Activated B cell treated with CpG ODN at 0.5 μM for 24 hours (primary cell): Measurements from ENCODE around the gene VAV2. TPM values are rescaled to one million over a fixed set of nuclear protein-coding genes. Genes with fewer than 3 reads are reported as not detected.

Source experiments
- ATAC-seq: fragments of 200-7000 bp; cut with Tn5 transposase; one replicate; pipeline ENCODE4 v1.10.0; 2021; ENCODE audit warnings: low read depth, mild to moderate bottlenecking, moderate library complexity
- CTCF ChIA-PET: fragments of 350-600 bp; sonication (Branson Sonifier 250); formaldehyde crosslinking; loops from one replicate; lab custom pipeline; 2021; ENCODE audit warnings: antibody characterized with exemption; lab: Charles Lee
- POLR2A ChIA-PET: fragments of 350-600 bp; sonication (Branson Sonifier 250); formaldehyde crosslinking; loops from one replicate; lab custom pipeline; 2021; ENCODE audit warnings: antibody characterized with exemption; lab: Charles Lee
- DNase-seq: peaks from one replicate; pipeline ENCODE4 v3.0.0; 2022
- H3K27ac Mint-ChIP-seq: one replicate; pipeline ENCODE4 v1.8.0; 2020; ENCODE audit warnings: mixed read lengths
- H3K27me3 Mint-ChIP-seq: one replicate; pipeline ENCODE4 v1.8.0; 2021; ENCODE audit warnings: mixed read lengths
- H3K36me3 Mint-ChIP-seq: one replicate; pipeline ENCODE4 v1.8.0; 2021; ENCODE audit warnings: low read depth, mixed read lengths
- H3K4me1 Mint-ChIP-seq: one replicate; pipeline ENCODE4 v1.8.0; 2021; ENCODE audit warnings: mixed read lengths
- H3K4me3 Mint-ChIP-seq: one replicate; pipeline ENCODE4 v1.8.0; 2020; ENCODE audit warnings: mild to moderate bottlenecking, mixed read lengths
- H3K9me3 Mint-ChIP-seq: one replicate; pipeline ENCODE4 v1.8.0; 2020; ENCODE audit warnings: mixed read lengths
- intact Hi-C: fragments of 100-400 bp; cut with micrococcal nuclease; formaldehyde crosslinking; loops from one replicate; pipeline ENCODE4 v1.15.1; 2024
- total RNA-seq: library from RNA; stranded (reverse); gene quantifications from 2 replicates; pipeline ENCODE4 v1.2.3, GENCODE V29; 2022
- TF ChIP-seq, protein P1 (sequence below): fragments of 200-600 bp; IDR thresholded peaks from one replicate; pipeline ENCODE4 v1.8.0; 2022; ENCODE audit warnings: antibody characterized with exemption, mild to moderate bottlenecking

VAV2 gene
- total RNA-seq, 1 donor from 2014 or later = 99.6 TPM

DNA sequence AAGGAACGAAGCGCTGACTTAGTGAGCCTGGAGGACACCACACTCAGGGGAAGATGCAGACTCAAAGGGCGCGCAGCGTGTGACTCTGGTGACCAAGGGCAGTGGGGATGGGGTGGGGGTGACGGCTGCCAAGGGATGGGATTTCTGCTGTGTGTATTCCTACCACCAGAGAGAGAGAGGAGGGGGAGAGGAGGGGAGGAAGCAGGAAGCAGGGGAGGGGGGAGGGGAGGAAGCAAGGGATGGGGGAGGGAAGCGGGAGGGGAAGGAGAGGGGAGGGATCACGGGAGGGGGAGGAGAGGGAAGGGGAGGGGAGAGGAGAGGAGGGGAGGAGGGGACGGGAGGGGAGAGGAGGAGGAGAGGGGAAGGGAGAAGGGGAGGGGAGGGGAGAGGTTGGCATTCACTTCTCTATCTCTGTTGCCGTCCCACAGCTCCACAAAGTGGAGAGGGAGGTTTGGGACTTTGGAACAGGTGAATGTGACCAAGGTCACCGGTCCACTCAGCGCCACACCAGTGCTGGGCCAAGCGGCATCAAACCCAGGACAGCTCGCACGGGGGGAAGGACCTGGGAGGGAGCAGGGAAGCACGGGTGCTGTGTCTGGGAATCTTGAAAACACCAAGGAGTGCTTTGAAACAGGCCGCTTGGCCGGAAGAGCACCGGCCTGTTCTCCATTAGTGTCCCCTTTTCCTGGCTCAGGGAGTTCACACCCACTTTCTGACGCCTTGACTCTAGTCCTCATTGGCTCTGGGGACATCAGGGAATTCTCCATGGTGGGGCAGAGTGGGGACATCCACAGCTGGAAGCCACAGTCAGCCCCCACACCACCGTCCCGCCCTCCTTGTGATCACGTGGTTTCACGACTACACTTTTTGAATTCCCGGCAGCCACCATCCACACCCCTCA lies 77.4 kb downstream of the VAV2 start:
- CTCF ChIA-PET = no interaction called here
- Mint-ChIP-seq H3K27ac (peak overlapping the region; percentile 30), H3K9me3 (no peaks in the 10 kb centered on the region), H3K4me3 (no peak overlapping the region), H3K36me3 (peaks cover 45% of the 10 kb centered on the region), H3K27me3 (no peaks in the 10 kb centered on the region), H3K4me1 (peaks cover 72% of the 10 kb centered on the region)
- ATAC-seq (no peak), DNase-seq (no peak)
- TF ChIP-seq, protein P1, sequence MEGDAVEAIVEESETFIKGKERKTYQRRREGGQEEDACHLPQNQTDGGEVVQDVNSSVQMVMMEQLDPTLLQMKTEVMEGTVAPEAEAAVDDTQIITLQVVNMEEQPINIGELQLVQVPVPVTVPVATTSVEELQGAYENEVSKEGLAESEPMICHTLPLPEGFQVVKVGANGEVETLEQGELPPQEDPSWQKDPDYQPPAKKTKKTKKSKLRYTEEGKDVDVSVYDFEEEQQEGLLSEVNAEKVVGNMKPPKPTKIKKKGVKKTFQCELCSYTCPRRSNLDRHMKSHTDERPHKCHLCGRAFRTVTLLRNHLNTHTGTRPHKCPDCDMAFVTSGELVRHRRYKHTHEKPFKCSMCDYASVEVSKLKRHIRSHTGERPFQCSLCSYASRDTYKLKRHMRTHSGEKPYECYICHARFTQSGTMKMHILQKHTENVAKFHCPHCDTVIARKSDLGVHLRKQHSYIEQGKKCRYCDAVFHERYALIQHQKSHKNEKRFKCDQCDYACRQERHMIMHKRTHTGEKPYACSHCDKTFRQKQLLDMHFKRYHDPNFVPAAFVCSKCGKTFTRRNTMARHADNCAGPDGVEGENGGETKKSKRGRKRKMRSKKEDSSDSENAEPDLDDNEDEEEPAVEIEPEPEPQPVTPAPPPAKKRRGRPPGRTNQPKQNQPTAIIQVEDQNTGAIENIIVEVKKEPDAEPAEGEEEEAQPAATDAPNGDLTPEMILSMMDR = no peak
- intact Hi-C loops = no loop called here
- POLR2A ChIA-PET = no interaction called here

DNA sequence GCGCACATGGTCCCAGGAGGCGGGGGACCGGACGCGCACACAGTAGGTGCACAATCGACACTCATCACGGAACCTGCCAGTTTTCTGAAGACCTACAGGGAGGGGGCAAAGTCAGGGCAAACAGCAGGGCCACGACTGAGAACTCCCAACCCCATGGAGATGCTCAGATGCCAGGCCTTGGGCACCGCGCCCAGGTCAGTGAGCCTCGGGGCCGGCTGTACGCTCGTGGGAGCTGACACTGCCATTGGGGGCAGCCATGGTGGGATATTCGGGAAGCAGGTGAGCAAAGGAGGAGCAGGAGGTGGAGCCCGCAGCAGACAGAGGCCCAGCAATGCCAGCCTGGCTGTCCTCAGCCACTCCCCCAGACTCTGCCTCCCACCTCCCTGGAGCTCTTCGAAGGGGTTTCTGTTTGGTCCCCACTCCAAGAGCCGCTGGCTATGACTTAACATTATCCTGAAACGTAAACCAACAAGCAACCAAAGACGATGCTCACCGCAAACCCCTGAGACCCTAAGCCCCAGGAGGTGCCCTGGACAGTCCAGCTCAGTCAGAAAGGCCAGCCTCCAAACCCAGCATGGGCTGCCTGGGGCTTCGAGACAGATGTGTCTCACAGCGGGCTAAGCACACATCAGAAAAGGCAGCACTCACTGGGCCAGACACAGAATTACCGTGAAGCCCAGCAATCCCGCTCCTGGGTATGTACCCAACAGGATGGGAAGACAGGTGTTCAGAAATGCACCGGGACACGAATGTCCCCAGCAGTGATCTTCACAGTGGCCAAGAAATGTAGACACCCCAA lies 78.4 kb downstream of the VAV2 start:
- Mint-ChIP-seq H3K9me3 (no peaks in the 10 kb centered on the region), H3K4me3 (no peak overlapping the region), H3K27ac (no peak overlapping the region), H3K4me1 (peaks cover 77% of the 10 kb centered on the region), H3K27me3 (no peaks in the 10 kb centered on the region), H3K36me3 (peaks cover 46% of the 10 kb centered on the region)
- DNase-seq = no peak
- ChIA-PET POLR2A (no interaction called here), CTCF (no interaction called here)
- intact Hi-C loops = no loop called here
- TF ChIP-seq, protein P1 = no peak
- no peak for ATAC-seq

DNA sequence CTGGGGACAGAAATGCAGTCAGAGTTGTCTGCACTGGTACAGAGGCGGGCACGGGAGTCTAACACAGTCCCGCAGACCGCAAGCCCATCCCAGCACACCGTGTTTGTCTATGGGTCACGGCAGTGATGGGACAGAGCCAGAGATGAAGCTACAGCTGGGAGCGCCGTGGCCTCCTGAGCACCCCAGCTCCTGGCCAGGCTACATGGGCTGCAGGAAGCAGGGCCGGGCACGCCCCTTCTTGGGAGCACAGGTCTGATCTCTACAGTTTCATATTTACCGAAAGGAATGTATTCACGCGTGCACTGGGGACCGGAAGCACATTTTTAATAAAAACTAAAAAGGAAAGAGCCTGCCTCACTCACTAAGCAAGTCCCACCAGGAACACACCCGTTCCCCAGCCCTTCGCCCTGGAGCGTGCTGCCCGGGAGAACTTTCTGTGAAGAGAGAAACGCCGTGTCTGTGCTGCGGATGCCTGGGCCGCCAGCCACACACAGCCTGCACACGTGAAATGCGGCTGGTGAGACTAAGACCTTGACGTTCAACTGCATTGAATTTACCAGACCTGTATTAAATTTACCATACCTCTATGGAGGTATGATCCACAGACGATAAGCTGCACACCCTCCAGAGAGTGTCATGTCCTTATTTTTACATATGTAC lies 81.1 kb downstream of the VAV2 start:
- no peak for DNase-seq
- intact Hi-C loops = no loop called here
- no peak for ATAC-seq
- ChIA-PET POLR2A (interaction anchor here (1.2 kb wide), 1 partner anchor 93 kb away, joined by 3 read pairs; no protein-coding TSS in a partner anchor), CTCF (no interaction called here)
- H3K27me3 Mint-ChIP-seq = no peaks in the 10 kb centered on the region
- no peaks in the 10 kb centered on the region for H3K9me3 Mint-ChIP-seq
- H3K27ac Mint-ChIP-seq = no peak overlapping the region
- no peak overlapping the region for H3K4me3 Mint-ChIP-seq
- TF ChIP-seq, protein P1 = no peak
- peaks cover 44% of the 10 kb centered on the region for H3K36me3 Mint-ChIP-seq
- H3K4me1 Mint-ChIP-seq = peaks cover 72% of the 10 kb centered on the region

DNA sequence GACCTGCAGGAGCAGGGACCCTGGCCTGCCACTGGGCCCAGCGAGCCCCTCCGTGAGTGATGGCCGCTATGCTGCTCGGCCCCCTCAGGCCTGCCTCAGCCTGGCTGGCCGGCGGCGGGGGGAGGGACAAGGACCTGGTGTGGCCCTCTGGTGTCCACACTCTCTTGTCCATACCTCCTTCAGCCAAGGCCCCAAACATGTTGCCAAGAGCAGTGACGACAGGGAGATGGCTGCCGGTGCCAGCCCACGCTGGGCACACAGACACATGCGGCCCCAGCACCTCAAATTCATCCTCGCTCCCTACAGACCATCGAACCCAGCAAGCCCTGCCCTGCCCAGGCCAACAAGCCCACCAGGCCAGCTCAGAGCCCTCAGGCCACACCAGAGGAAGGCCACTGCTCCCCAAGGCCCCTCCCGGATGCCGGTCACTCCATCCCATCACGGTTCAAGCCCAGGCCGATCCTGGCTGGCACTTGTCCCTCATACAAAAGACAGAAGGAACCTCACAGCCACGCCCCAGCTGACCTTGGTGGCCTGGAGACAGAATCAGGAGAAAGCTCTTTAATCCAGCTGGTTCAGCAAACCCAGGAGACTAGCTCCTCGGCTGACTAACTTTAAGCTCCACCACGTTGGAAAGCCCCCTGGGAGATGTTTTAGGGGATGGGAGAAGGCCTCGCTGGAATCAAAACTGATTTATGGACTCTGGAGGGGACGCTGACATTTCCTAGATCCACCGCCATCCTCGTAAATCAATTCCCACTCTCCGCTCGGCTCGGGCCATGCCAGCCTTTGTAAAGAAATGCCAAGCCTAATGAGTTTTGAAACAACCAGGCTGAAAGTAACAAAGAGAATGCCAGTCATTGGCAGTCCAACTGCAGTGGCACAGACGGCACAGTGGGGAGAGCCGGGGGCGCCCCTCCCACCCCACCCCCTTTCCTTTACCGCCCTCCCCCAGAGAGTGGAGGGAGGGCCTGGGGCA lies 84.9 kb downstream of the VAV2 start:
- Mint-ChIP-seq H3K36me3 (peaks cover 27% of the 10 kb centered on the region), H3K4me3 (no peak overlapping the region), H3K9me3 (no peaks in the 10 kb centered on the region), H3K27ac (no peak overlapping the region), H3K4me1 (peaks cover 76% of the 10 kb centered on the region), H3K27me3 (no peaks in the 10 kb centered on the region)
- no peak for ATAC-seq
- ChIA-PET POLR2A (interaction anchor here (0.6 kb wide), 1 partner anchor 358 kb away, joined by 3 read pairs; no protein-coding TSS in a partner anchor), CTCF (no interaction called here)
- TF ChIP-seq, protein P1 = no peak
- no peak for DNase-seq
- intact Hi-C loops = no loop called here
